GM19372 (cell line): ENCODE results near the gene PCSK6.

Experiments used
- ATAC-seq: cut with Tn5 transposase; IDR thresholded peaks from one replicate; pipeline ENCODE4 v1.9.1; 2021; ENCODE audit warnings: mild to moderate bottlenecking, low read depth, moderate library complexity; ENCODE audit not compliant: unreplicated experiment

PCSK6 gene

GRCh38 chr15:101486696-101487459 is 2.6 kb downstream of the PCSK6 start:
- ATAC-seq = no peak

GRCh38 chr15:101483462-101483861 is 6.0 kb downstream of the PCSK6 start:
- ATAC-seq = no peak

- no peak for ATAC-seq
Observed at GRCh38 chr15:101482526-101483371, 6.8 kb downstream of the PCSK6 start.

- no peak for ATAC-seq
Observed at GRCh38 chr15:101481917-101482525, 7.5 kb downstream of the PCSK6 start.

- no peak for ATAC-seq
Observed at GRCh38 chr15:101481381-101481705, 8.2 kb downstream of the PCSK6 start.

- ATAC-seq = no peak
Observed at GRCh38 chr15:101480613-101481380, 8.7 kb downstream of the PCSK6 start.

- ATAC-seq = no peak
Observed at GRCh38 chr15:101479851-101480612, 9.5 kb downstream of the PCSK6 start.

- ATAC-seq = no peak
Observed at GRCh38 chr15:101479342-101479845, 10.1 kb downstream of the PCSK6 start.

GRCh38 chr15:101478701-101479341 is 10.7 kb downstream of the PCSK6 start:
- no peak for ATAC-seq

- ATAC-seq = no peak
Observed at GRCh38 chr15:101477851-101478362, 11.6 kb downstream of the PCSK6 start.

- ATAC-seq = no peak
Observed at GRCh38 chr15:101476756-101477155, 12.8 kb downstream of the PCSK6 start.

- ATAC-seq = no peak
Observed at GRCh38 chr15:101474983-101475382, 14.5 kb downstream of the PCSK6 start.

- no peak for ATAC-seq
Observed at GRCh38 chr15:101474233-101474632, 15.3 kb downstream of the PCSK6 start.

GRCh38 chr15:101472033-101472432 is 17.5 kb downstream of the PCSK6 start:
- no peak for ATAC-seq

GRCh38 chr15:101470548-101471239 is 18.8 kb downstream of the PCSK6 start:
- no peak for ATAC-seq

- ATAC-seq = no peak
Observed at GRCh38 chr15:101469520-101470288, 19.8 kb downstream of the PCSK6 start.

- no peak for ATAC-seq
Observed at GRCh38 chr15:101466188-101466587, 23.3 kb downstream of the PCSK6 start.
